Measurements from ENCODE around the gene C19orf25.

GRCh38 chr19:1507763-1508506, 28.9 kb upstream of the C19orf25 start:
- no peak for TF ChIP-seq YY1 (IDR thresholded peaks at IDR 0.05; ENCODE audit: insufficient read depth, insufficient read length)
- no peak for TF ChIP-seq ZNF274 (IDR thresholded peaks at IDR 0.05; ENCODE audit: low read depth, low read length)

Data from NT2/D1 (cell line).